AG04449 (cell line): ENCODE results near the gene NSDHL.

Experiments used
- CTCF ChIA-PET: fragments of 350-600 bp; formaldehyde crosslinking; extraction: SDS; loops from one replicate; lab custom pipeline; 2021; ENCODE audit warnings: antibody characterized with exemption; lab: Yijun Ruan, JAX
- POLR2A ChIA-PET: fragments of 400-600, 350-600 bp; formaldehyde crosslinking; extraction: SDS; loops from one replicate; lab custom pipeline; 2020; ENCODE audit warnings: antibody characterized with exemption, inconsistent platforms; lab: Yijun Ruan, JAX
- DNase-seq: peaks from one replicate; pipeline ENCODE4 v3.0.0-alpha.2; 2010; ENCODE audit warnings: low read depth, low spot score
- H3K4me3 ChIP-seq: 2 replicates; pipeline ENCODE4 v1.5.1; 2011; ENCODE audit warnings: low read depth, mild to moderate bottlenecking, control low read depth, low read length
- CTCF ChIP-seq: IDR thresholded peaks from one replicate; pipeline ENCODE4 v1.5.1; 2011; ENCODE audit warnings: mild to moderate bottlenecking, moderate library complexity, low read length, control low read depth, inconsistent platforms; ENCODE audit not compliant: insufficient read depth; ENCODE audit errors: missing control alignments

NSDHL gene

GRCh38 chrX:152895724-152896420 lies 65.0 kb downstream of the NSDHL start:
- POLR2A ChIA-PET, result interaction anchor here (0.6 kb wide), 1 partner anchor 1481 kb away, joined by 3 read pairs; no protein-coding TSS in a partner anchor
- no peak for TF ChIP-seq CTCF
- CTCF ChIA-PET, result interaction anchor here (0.8 kb wide), 1 partner anchor 10 kb away, joined by 3 read pairs; no protein-coding TSS in a partner anchor

GRCh38 chrX:152896450-152896849 lies 65.6 kb downstream of the NSDHL start:
- POLR2A ChIA-PET, result interaction anchor here (0.6 kb wide), 1 partner anchor 1482 kb away, joined by 3 read pairs; no protein-coding TSS in a partner anchor
- no peak overlapping the region for H3K4me3 ChIP-seq
- CTCF ChIA-PET, result interaction anchor here (0.8 kb wide), 1 partner anchor 9 kb away, joined by 3 read pairs; no protein-coding TSS in a partner anchor
- no peak for DNase-seq
- no peak for TF ChIP-seq CTCF

More at GRCh38 chrX:152895724-152896420, 65.0 kb downstream of the NSDHL start:
- no peak overlapping the region for H3K4me3 ChIP-seq
- no peak for DNase-seq

GRCh38 chrX:152897222-152898131 lies 66.6 kb downstream of the NSDHL start, which contains the start of gene ZNF185:
ZNF185 (plus strand) TSS chrX:152898067; CDS start chrX:152914490, 16,423 bp downstream.
- no peak for TF ChIP-seq CTCF
- CTCF ChIA-PET, result no interaction called here
- POLR2A ChIA-PET, result no interaction called here
- DNase-seq, result no peak
- peak within 1 kb of the TSS; percentile 49 for H3K4me3 ChIP-seq

GRCh38 chrX:152898442-152898841 lies 67.6 kb downstream of the NSDHL start:
- DNase-seq, result no peak
- H3K4me3 ChIP-seq, result peak overlapping the region; percentile 49
- CTCF ChIA-PET, result no interaction called here
- no peak for TF ChIP-seq CTCF
- POLR2A ChIA-PET, result no interaction called here

GRCh38 chrX:152899111-152899873 lies 68.4 kb downstream of the NSDHL start:
- H3K4me3 ChIP-seq, result no peak overlapping the region
- no peak for TF ChIP-seq CTCF
- CTCF ChIA-PET, result interaction anchor here (1.7 kb wide), 1 partner anchor 15 kb away, joined by 5 read pairs; no protein-coding TSS in a partner anchor
- POLR2A ChIA-PET, result no interaction called here
- no peak for DNase-seq
